Activated naive CD8-positive, alpha-beta T cell treated with anti-CD3 and anti-CD28 coated beads for 36 hours (primary cell): Measurements from ENCODE around the gene RORB. TPM values are rescaled to one million over a fixed set of nuclear protein-coding genes. Genes with fewer than 3 reads are reported as not detected.
"Not testable (repeated sequence)": the region's sequence is repeated elsewhere in the genome, so short reads cannot be mapped to it uniquely, and the experiment has no call there.

Source experiments
- DNase-seq: peaks from one replicate; pipeline ENCODE4 v3.0.0; 2021
- H3K27ac Mint-ChIP-seq: one replicate; pipeline ENCODE4 v1.8.0; 2022; ENCODE audit warnings: mild to moderate bottlenecking, moderate library complexity, mixed read lengths
- H3K27me3 Mint-ChIP-seq: one replicate; pipeline ENCODE4 v1.8.0; 2022; ENCODE audit warnings: mild to moderate bottlenecking, mixed read lengths
- H3K36me3 Mint-ChIP-seq: one replicate; pipeline ENCODE4 v1.8.0; 2021; ENCODE audit warnings: mild to moderate bottlenecking, mixed read lengths
- H3K4me1 Mint-ChIP-seq: one replicate; pipeline ENCODE4 v1.8.0; 2021; ENCODE audit warnings: mixed read lengths
- H3K4me3 Mint-ChIP-seq: one replicate; pipeline ENCODE4 v1.8.0; 2022; ENCODE audit warnings: mild to moderate bottlenecking, moderate library complexity, mixed read lengths
- H3K9me3 Mint-ChIP-seq: one replicate; pipeline ENCODE4 v1.8.0; 2022; ENCODE audit warnings: mixed read lengths
- total RNA-seq, 2 experiments: library from RNA; stranded (reverse); gene quantifications; one replicate each; pipeline ENCODE4 v1.2.3, GENCODE V29; 2021

Gene RORB
- total RNA-seq, 2 experiments from 2014 or later: 0.02 to 0.04 TPM

- Mint-ChIP-seq H3K4me1 (peaks cover 29% of the 10 kb centered on the region), H3K27me3 (peaks cover 71% of the 10 kb centered on the region), H3K27ac (no peak overlapping the region), H3K9me3 (peaks cover 1% of the 10 kb centered on the region), H3K4me3 (peak overlapping the region; percentile 35), H3K36me3 (no peaks in the 10 kb centered on the region)
- DNase-seq: no peak
These were observed 2.8 kb downstream of the RORB start for GRCh38 chr9:74499770-74500583.

- H3K4me3 Mint-ChIP-seq: no peak overlapping the region
- no peak overlapping the region for H3K27ac Mint-ChIP-seq
- H3K4me1 Mint-ChIP-seq: peaks cover 29% of the 10 kb centered on the region
- H3K9me3 Mint-ChIP-seq: peaks cover 1% of the 10 kb centered on the region
- no peak for DNase-seq
- peaks cover 69% of the 10 kb centered on the region for H3K27me3 Mint-ChIP-seq
- no peaks in the 10 kb centered on the region for H3K36me3 Mint-ChIP-seq
These were observed 3.4 kb downstream of the RORB start for GRCh38 chr9:74500584-74500924.

GRCh38 chr9:74501570-74501969, 4.4 kb downstream of the RORB start:
- H3K27ac Mint-ChIP-seq: no peak overlapping the region
- H3K4me1 Mint-ChIP-seq: peaks cover 27% of the 10 kb centered on the region
- H3K4me3 Mint-ChIP-seq: no peak overlapping the region
- no peaks in the 10 kb centered on the region for H3K9me3 Mint-ChIP-seq
- peaks cover 60% of the 10 kb centered on the region for H3K27me3 Mint-ChIP-seq
- no peak for DNase-seq
- no peaks in the 10 kb centered on the region for H3K36me3 Mint-ChIP-seq

- Mint-ChIP-seq H3K27me3 (peaks cover 43% of the 10 kb centered on the region), H3K4me3 (no peak overlapping the region), H3K36me3 (no peaks in the 10 kb centered on the region), H3K9me3 (no peaks in the 10 kb centered on the region), H3K27ac (no peak overlapping the region), H3K4me1 (peaks cover 19% of the 10 kb centered on the region)
- DNase-seq: no peak
These were observed 6.1 kb downstream of the RORB start for GRCh38 chr9:74503219-74503618.

GRCh38 chr9:74503666-74504065, 6.5 kb downstream of the RORB start:
- Mint-ChIP-seq H3K36me3 (no peaks in the 10 kb centered on the region), H3K4me1 (peaks cover 19% of the 10 kb centered on the region), H3K27me3 (peaks cover 39% of the 10 kb centered on the region), H3K4me3 (no peak overlapping the region), H3K27ac (no peak overlapping the region), H3K9me3 (no peaks in the 10 kb centered on the region)
- DNase-seq: no peak

GRCh38 chr9:74511333-74511732, 14.2 kb downstream of the RORB start:
- Mint-ChIP-seq H3K27me3 (peaks cover 5% of the 10 kb centered on the region), H3K9me3 (no peaks in the 10 kb centered on the region), H3K4me3 (no peak overlapping the region), H3K36me3 (no peaks in the 10 kb centered on the region), H3K27ac (no peak overlapping the region), H3K4me1 (no peaks in the 10 kb centered on the region)
- DNase-seq: no peak

- H3K36me3 Mint-ChIP-seq: no peaks in the 10 kb centered on the region
- H3K4me1 Mint-ChIP-seq: no peaks in the 10 kb centered on the region
- H3K9me3 Mint-ChIP-seq: no peaks in the 10 kb centered on the region
- peaks cover 5% of the 10 kb centered on the region for H3K27me3 Mint-ChIP-seq
- no peak overlapping the region for H3K4me3 Mint-ChIP-seq
- H3K27ac Mint-ChIP-seq: no peak overlapping the region
- no peak for DNase-seq
These were observed 15.3 kb downstream of the RORB start for GRCh38 chr9:74512416-74512815.

- no peaks in the 10 kb centered on the region for H3K4me1 Mint-ChIP-seq
These were observed 16.1 kb downstream of the RORB start for GRCh38 chr9:74513221-74513620.

GRCh38 chr9:74517188-74517587, 20.1 kb downstream of the RORB start:
- H3K36me3 Mint-ChIP-seq: no peaks in the 10 kb centered on the region
- H3K27ac Mint-ChIP-seq: no peak overlapping the region
- no peak overlapping the region for H3K4me3 Mint-ChIP-seq
- no peaks in the 10 kb centered on the region for H3K4me1 Mint-ChIP-seq
- peaks cover 4% of the 10 kb centered on the region for H3K27me3 Mint-ChIP-seq
- H3K9me3 Mint-ChIP-seq: no peaks in the 10 kb centered on the region
- no peak for DNase-seq

More at GRCh38 chr9:74513221-74513620, 16.1 kb downstream of the RORB start:
- H3K4me3 Mint-ChIP-seq: no peak overlapping the region
- H3K36me3 Mint-ChIP-seq: no peaks in the 10 kb centered on the region
- no peaks in the 10 kb centered on the region for H3K9me3 Mint-ChIP-seq
- no peak for DNase-seq
- H3K27ac Mint-ChIP-seq: no peak overlapping the region
- peaks cover 5% of the 10 kb centered on the region for H3K27me3 Mint-ChIP-seq

- Mint-ChIP-seq H3K27me3 (no peaks in the 10 kb centered on the region), H3K4me1 (no peaks in the 10 kb centered on the region), H3K9me3 (no peaks in the 10 kb centered on the region), H3K36me3 (no peaks in the 10 kb centered on the region), H3K4me3 (no peak overlapping the region), H3K27ac (no peak overlapping the region)
- no peak for DNase-seq
These were observed 22.3 kb downstream of the RORB start for GRCh38 chr9:74519419-74519818.

GRCh38 chr9:74521009-74521408, 23.9 kb downstream of the RORB start:
- Mint-ChIP-seq H3K4me3 (no peak overlapping the region), H3K36me3 (no peaks in the 10 kb centered on the region), H3K9me3 (no peaks in the 10 kb centered on the region), H3K27ac (no peak overlapping the region), H3K27me3 (no peaks in the 10 kb centered on the region), H3K4me1 (no peaks in the 10 kb centered on the region)
- no peak for DNase-seq

- Mint-ChIP-seq H3K27ac (no peak overlapping the region), H3K27me3 (peaks cover 3% of the 10 kb centered on the region), H3K9me3 (no peaks in the 10 kb centered on the region), H3K4me1 (no peaks in the 10 kb centered on the region), H3K36me3 (no peaks in the 10 kb centered on the region), H3K4me3 (no peak overlapping the region)
- DNase-seq: no peak
These were observed 27.2 kb downstream of the RORB start for GRCh38 chr9:74524289-74524688.

- peaks cover 3% of the 10 kb centered on the region for H3K27me3 Mint-ChIP-seq
- H3K36me3 Mint-ChIP-seq: no peaks in the 10 kb centered on the region
- H3K4me1 Mint-ChIP-seq: no peaks in the 10 kb centered on the region
- H3K4me3 Mint-ChIP-seq: no peak overlapping the region
- no peaks in the 10 kb centered on the region for H3K9me3 Mint-ChIP-seq
- no peak overlapping the region for H3K27ac Mint-ChIP-seq
- no peak for DNase-seq
These were observed 29.1 kb downstream of the RORB start for GRCh38 chr9:74526215-74526614.

GRCh38 chr9:74527718-74528117, 30.6 kb downstream of the RORB start:
- H3K9me3 Mint-ChIP-seq: no peaks in the 10 kb centered on the region
- H3K27me3 Mint-ChIP-seq: peaks cover 3% of the 10 kb centered on the region
- no peak overlapping the region for H3K27ac Mint-ChIP-seq
- no peak for DNase-seq
- no peaks in the 10 kb centered on the region for H3K4me1 Mint-ChIP-seq
- H3K4me3 Mint-ChIP-seq: no peak overlapping the region
- no peaks in the 10 kb centered on the region for H3K36me3 Mint-ChIP-seq

GRCh38 chr9:74528207-74528606, 31.1 kb downstream of the RORB start:
- Mint-ChIP-seq H3K4me1 (no peaks in the 10 kb centered on the region), H3K9me3 (no peaks in the 10 kb centered on the region), H3K27ac (no peak overlapping the region), H3K36me3 (no peaks in the 10 kb centered on the region), H3K27me3 (peaks cover 3% of the 10 kb centered on the region), H3K4me3 (no peak overlapping the region)
- DNase-seq: no peak

GRCh38 chr9:74530458-74530857, 33.3 kb downstream of the RORB start:
- H3K4me3 Mint-ChIP-seq, H3K9me3 Mint-ChIP-seq, DNase-seq, H3K27ac Mint-ChIP-seq, H3K27me3 Mint-ChIP-seq, H3K36me3 Mint-ChIP-seq, H3K4me1 Mint-ChIP-seq: not testable (repeated sequence)
